ENCODE measurements around the gene ARHGAP35.

Gene ARHGAP35

GRCh38 chr19:46898731-46899130 lies 37.9 kb downstream of the ARHGAP35 start:
- DNase-seq (ENCODE audit: low read depth) = peak; percentile 61
- TF ChIP-seq CTCF (conservative IDR thresholded peaks at IDR 0.05; ENCODE audit: low read length) = no peak
- no peak overlapping the region for H3K4me3 ChIP-seq (ENCODE audit: low read length)

- no peak overlapping the region for H3K4me3 ChIP-seq (ENCODE audit: low read length)
- TF ChIP-seq CTCF (conservative IDR thresholded peaks at IDR 0.05; ENCODE audit: low read length) = no peak
Measured at GRCh38 chr19:46900341-46900740, 39.5 kb downstream of the ARHGAP35 start.

GRCh38 chr19:46901701-46902401 lies 41.1 kb downstream of the ARHGAP35 start:
- no peak for TF ChIP-seq CTCF (conservative IDR thresholded peaks at IDR 0.05; ENCODE audit: low read length)
- DNase-seq (ENCODE audit: low read depth) = peak; percentile 52
- H3K4me3 ChIP-seq (ENCODE audit: low read length) = no peak overlapping the region

More at GRCh38 chr19:46900341-46900740, 39.5 kb downstream of the ARHGAP35 start:
- DNase-seq (ENCODE audit: low read depth) = no peak

- no peak overlapping the region for H3K4me3 ChIP-seq (ENCODE audit: low read length)
- peak; percentile 45 for DNase-seq (ENCODE audit: low read depth)
- no peak for TF ChIP-seq CTCF (conservative IDR thresholded peaks at IDR 0.05; ENCODE audit: low read length)
Measured at GRCh38 chr19:46902402-46902766, 41.6 kb downstream of the ARHGAP35 start.

GRCh38 chr19:46903458-46903857 lies 42.7 kb downstream of the ARHGAP35 start:
- no peak for DNase-seq (ENCODE audit: low read depth)
- H3K4me3 ChIP-seq (ENCODE audit: low read length) = no peak overlapping the region
- TF ChIP-seq CTCF (conservative IDR thresholded peaks at IDR 0.05; ENCODE audit: low read length) = no peak

GRCh38 chr19:46904114-46905060 lies 43.6 kb downstream of the ARHGAP35 start:
- H3K4me3 ChIP-seq (ENCODE audit: low read length) = no peak overlapping the region; the same call in 1 of the 2 replicates
- DNase-seq (ENCODE audit: low read depth) = peak; percentile 95
- no peak for TF ChIP-seq CTCF (conservative IDR thresholded peaks at IDR 0.05; ENCODE audit: low read length)
